Right lobe of liver (tissue), 6 donors: ENCODE measurements around the gene MROH2A. TPM values are rescaled to one million over a fixed set of nuclear protein-coding genes. Genes with fewer than 3 reads are reported as not detected.

Experiments used
- ATAC-seq, 4 donors: fragments of 200-7000 bp; cut with Tn5 transposase; one replicate each; pipeline ENCODE4 v1.9.1; 2020; ENCODE audit warnings: mild to moderate bottlenecking in 4 of 4, moderate library complexity in 4 of 4
- DNase-seq, 3 donors: peaks; one replicate each; pipeline ENCODE4 v3.0.0-alpha.2; 2020
- H3K27ac ChIP-seq, 3 donors: fragments of 200-600 bp; one replicate each; pipeline ENCODE4 v1.8.0; 2022
- H3K27me3 ChIP-seq, 2 donors: fragments of 200-600 bp; one replicate each; pipeline ENCODE4 v1.8.0; 2022
- H3K36me3 ChIP-seq, 4 donors: fragments of 200-600 bp; sonication (generic) in 1 of 4; one replicate each; pipeline versions ENCODE4 v1.5.1 to v1.8.0; 2017 to 2022; ENCODE audit warnings: control low read depth in 1 of 4
- H3K4me1 ChIP-seq, 4 donors: fragments of 200-600 bp; sonication (generic) in 1 of 4; one replicate each; pipeline versions ENCODE4 v1.5.1 to v1.8.0; 2017 to 2022; ENCODE audit warnings: control low read depth in 1 of 4
- H3K4me3 ChIP-seq, 3 donors: fragments of 200-600 bp; one replicate each; pipeline ENCODE4 v1.8.0; 2022
- H3K9me3 ChIP-seq, 4 donors: fragments of 200-600 bp; sonication (generic) in 1 of 4; one replicate each; pipeline versions ENCODE4 v1.5.1 to v1.8.0; 2017 to 2022; ENCODE audit warnings: control low read depth in 1 of 4
- POLR2A ChIP-seq: fragments of 450-650 bp; IDR thresholded peaks from one replicate; pipeline ENCODE4 v1.6.1; 2017; ENCODE audit warnings: antibody characterized with exemption, mild to moderate bottlenecking
- WGBS: methylation state at CpG from one replicate; pipeline ENCODE4 v1.1.6; 2018; ENCODE audit warnings: low coverage, low lambda C conversion rate; ENCODE audit not compliant: insufficient coverage; ENCODE audit errors: missing lambda C conversion rate; 5-methylcytosine and 5-hydroxymethylcytosine counted together
- intact Hi-C, 2 donors: fragments of 100-400 bp; cut with DNase I; formaldehyde crosslinking; loops; one replicate each; pipeline versions ENCODE4 v1.11.2 to v1.14.1; 2022
- total RNA-seq, 6 experiments: library from RNA; depleted of rRNA in 2 of 6; stranded (reverse); fragments of >200 nt in 2 of 6; fragmentation: NEBNext Ultra II Directional in 3 of 6; extraction: Animal tissue kit (Norgen Biotek cat#: 25700) in 3 of 6; gene quantifications; one replicate each; pipeline versions ENCODE4 v1.1.0 to v1.2.4, GENCODE V29; 2016 to 2023
- TF ChIP-seq, protein P1 (sequence below), 4 donors: fragments of 200-600 bp in 3 of 4; fragments of 450-650 bp in 1 of 4; IDR thresholded peaks; one replicate each; pipeline versions ENCODE4 v1.5.1 to v1.8.0; 2016 to 2022; ENCODE audit warnings: antibody characterized with exemption in 4 of 4, mild to moderate bottlenecking in 2 of 4
- donor health status: DM: no; HTN: yes; CAD: no.
- donor health status: DM: no; HTN: no; CAD: no.
- donor health status: DM: no; HTN: no; CAD: no.
- donor health status: DM: no; HTN: yes; CAD: no.
- donor health status: DM: no; HTN: yes; CAD: no.

Gene MROH2A
- total RNA-seq, 6 experiments from 2014 or later = 0.49 to 7.6 (median 2.0) TPM

DNA sequence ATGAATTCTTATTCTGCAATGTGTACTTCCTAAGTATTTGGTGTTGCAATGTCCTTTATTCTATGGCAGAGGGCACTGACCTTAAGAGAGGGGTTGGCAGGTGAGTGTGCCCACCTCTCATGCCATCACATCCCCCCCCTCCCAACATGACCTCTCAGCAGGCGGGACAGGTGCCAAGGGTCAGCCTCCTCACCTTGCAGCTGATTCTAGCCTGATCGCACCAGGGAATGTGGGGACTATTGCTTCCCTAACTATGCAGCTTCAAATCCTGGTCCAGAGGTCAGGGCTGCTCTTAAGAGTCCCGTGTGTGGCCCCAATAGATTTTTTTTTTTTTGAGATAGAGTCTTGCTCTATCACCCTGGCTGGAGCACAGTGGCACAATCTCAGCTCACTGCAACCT, 66.7 kb downstream of the MROH2A start:
- intact Hi-C loops = no loop called here
- no peaks in the 10 kb centered on the region for H3K9me3 ChIP-seq

DNA sequence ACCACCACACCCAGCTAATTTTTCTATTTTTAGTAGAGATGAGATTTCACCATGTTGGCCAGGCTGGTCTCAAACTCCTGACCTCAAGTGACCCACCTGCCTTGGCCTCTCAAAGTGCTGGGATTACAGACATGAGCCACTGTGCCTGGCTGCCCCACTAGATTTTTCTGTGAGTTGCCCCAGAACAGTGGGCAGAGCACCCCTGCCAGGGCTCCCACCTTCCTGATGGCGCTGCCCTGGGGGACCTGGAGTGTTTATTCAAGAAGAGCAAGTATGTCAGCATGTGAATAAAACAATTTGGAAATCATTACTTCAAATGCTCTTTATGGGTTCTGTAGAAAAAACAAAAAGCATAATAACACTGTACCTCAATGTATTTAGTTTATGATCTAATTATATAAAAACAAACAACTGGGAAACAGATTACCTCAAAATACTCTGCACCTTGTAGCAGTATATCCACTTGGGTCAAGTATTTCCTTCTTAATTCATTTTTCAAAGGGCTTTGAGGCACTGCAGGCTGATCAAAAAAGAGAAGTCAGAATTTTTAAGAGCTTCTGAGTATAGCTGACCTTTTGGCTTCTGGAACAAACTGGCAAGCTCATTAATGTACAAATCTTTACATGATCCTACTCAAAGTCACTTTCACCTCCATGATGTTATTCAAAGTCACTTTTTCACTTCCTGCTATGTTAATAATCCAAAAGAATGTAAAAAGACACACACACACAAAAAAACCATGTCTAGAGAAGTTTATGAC, 67.4 kb downstream of the MROH2A start:
- TF ChIP-seq, protein P1, sequence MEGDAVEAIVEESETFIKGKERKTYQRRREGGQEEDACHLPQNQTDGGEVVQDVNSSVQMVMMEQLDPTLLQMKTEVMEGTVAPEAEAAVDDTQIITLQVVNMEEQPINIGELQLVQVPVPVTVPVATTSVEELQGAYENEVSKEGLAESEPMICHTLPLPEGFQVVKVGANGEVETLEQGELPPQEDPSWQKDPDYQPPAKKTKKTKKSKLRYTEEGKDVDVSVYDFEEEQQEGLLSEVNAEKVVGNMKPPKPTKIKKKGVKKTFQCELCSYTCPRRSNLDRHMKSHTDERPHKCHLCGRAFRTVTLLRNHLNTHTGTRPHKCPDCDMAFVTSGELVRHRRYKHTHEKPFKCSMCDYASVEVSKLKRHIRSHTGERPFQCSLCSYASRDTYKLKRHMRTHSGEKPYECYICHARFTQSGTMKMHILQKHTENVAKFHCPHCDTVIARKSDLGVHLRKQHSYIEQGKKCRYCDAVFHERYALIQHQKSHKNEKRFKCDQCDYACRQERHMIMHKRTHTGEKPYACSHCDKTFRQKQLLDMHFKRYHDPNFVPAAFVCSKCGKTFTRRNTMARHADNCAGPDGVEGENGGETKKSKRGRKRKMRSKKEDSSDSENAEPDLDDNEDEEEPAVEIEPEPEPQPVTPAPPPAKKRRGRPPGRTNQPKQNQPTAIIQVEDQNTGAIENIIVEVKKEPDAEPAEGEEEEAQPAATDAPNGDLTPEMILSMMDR (IDR thresholded peaks at IDR 0.05) = no peak
- TF ChIP-seq POLR2A = no peak
- Histone ChIP-seq H3K27ac (no peak overlapping the region), H3K27me3 (no peaks in the 10 kb centered on the region), H3K4me1 (no peaks in the 10 kb centered on the region), H3K36me3 (no peaks in the 10 kb centered on the region), H3K4me3 (no peak overlapping the region), H3K9me3 (no peaks in the 10 kb centered on the region)
- 83% methylated on average over 1 of the region's 1 CpG for WGBS
- intact Hi-C loops = no loop called here
- DNase-seq (no peak), ATAC-seq (no peak)

More for the DNA sequence above, 66.7 kb downstream of the MROH2A start:
- H3K4me3 ChIP-seq = no peak overlapping the region
- TF ChIP-seq, protein P1 (IDR thresholded peaks at IDR 0.05) = no peak
- no peak for TF ChIP-seq POLR2A
- ATAC-seq (no peak), DNase-seq (no peak)
- H3K36me3 ChIP-seq = no peaks in the 10 kb centered on the region
- H3K27me3 ChIP-seq = no peaks in the 10 kb centered on the region
- WGBS = 80% methylated on average over 1 of the region's 3 CpGs
- H3K4me1 ChIP-seq = no peaks in the 10 kb centered on the region
- no peak overlapping the region for H3K27ac ChIP-seq

DNA sequence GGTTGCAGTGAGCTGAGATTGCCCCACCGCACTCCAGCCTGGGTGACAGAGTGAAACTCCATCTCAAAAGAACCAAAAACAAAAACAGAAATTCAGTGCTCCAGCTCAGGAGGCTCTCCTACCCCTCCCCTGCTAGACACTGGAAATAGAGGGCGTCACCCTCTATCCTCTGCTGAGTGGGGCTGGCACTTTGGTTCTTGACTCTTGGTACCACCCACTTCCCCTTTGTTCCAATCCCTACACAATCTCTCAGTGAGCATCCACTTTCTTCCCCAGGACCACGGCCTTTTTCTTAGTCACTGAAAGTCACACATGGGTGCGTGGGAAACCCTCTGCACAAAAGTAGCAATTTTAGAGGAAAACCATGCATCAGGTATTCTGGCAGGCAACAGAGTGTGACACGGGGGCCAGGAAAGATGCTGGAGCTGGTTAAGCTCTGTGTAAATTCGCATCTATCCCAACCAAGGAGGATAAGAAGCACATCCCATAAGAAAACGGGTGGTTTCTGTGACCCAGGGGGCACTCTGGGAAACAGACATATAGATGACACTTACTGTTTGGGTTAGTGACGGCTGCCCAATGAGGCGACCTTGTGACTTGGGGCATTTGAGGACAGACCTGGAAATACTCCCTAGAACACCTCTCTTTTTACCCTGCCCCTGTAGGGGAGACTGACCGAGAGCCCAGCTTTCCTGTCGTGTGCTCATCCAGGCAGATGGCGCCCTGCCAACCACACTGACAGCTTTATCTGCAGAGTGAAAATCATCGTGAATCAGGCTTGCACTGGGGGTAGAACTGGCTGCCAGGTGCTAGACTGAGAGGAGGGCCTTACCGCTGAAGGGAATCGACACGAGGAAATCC, 68.5 kb downstream of the MROH2A start:
- Histone ChIP-seq H3K4me3 (no peak overlapping the region), H3K36me3 (no peaks in the 10 kb centered on the region), H3K4me1 (no peaks in the 10 kb centered on the region), H3K27ac (no peak overlapping the region), H3K9me3 (no peaks in the 10 kb centered on the region), H3K27me3 (no peaks in the 10 kb centered on the region)
- DNase-seq = no peak
- intact Hi-C loops = no loop called here
- 77% methylated on average over 6 of the region's 16 CpGs for WGBS
- no peak for TF ChIP-seq POLR2A
- TF ChIP-seq, protein P1 (IDR thresholded peaks at IDR 0.05) = no peak
- ATAC-seq = peak in 1 of 4 donors; percentile 30

DNA sequence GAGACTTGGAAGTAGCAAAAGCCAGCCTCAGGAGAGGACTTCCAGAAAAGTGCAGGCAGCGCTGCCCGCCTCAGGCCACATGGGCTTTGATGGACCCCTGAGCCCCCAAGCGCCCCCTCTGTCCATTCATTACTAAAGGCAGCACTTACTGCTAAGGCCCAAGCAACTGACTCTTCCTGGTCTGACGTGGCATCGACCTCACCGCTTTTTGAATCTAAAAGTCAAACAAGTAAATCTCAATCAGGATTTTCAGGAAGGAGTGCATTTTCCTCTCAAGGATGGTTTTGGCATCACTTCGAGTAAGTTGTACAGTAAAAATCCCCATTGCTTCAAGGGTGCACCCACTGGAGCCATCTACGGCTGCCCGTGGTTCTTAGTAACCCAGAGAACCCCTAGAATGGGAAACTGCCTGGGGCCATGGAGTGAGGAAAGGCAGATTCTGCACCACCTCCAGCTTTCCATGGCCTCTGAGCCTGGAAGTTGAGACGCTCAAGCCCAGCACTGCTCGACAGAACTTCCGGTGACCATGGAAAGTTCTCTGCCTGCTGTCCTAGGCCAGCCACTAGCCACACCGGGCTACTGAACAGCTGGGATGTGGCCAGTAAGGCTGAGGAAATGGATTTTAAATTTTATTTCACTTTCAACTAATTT, 69.2 kb downstream of the MROH2A start:
- Histone ChIP-seq H3K27me3 (no peaks in the 10 kb centered on the region), H3K4me1 (no peaks in the 10 kb centered on the region), H3K9me3 (no peaks in the 10 kb centered on the region), H3K27ac (no peak overlapping the region), H3K36me3 (no peaks in the 10 kb centered on the region), H3K4me3 (no peak overlapping the region)
- DNase-seq = no peak
- intact Hi-C loops = no loop called here
- WGBS = 94% methylated on average over 5 of the region's 13 CpGs
- TF ChIP-seq, protein P1 (IDR thresholded peaks at IDR 0.05) = no peak
- no peak for TF ChIP-seq POLR2A
- ATAC-seq = no peak
